ENCODE data around the gene NEK1. TPM values are rescaled to one million over a fixed set of nuclear protein-coding genes. Genes with fewer than 3 reads are reported as not detected.

The NEK1 gene
- total RNA-seq, 1 experiment from 2014 or later: 12.3 TPM

GRCh38 chr4:169407217-169407845, 205.1 kb downstream of the NEK1 start:
- H2BK12ac ChIP-seq (ENCODE audit: insufficient read length, low read depth, low read length): peak overlapping the region; percentile 53
- H3K14ac ChIP-seq (ENCODE audit: insufficient read depth, low read length): no peak overlapping the region
- H3K23me2 ChIP-seq (ENCODE audit: insufficient read length, low read depth, low read length, poor library complexity, severe bottlenecking): no peaks in the 10 kb centered on the region
- no peak overlapping the region for H2BK120ac ChIP-seq (ENCODE audit: low read depth, low read length, poor library complexity, severe bottlenecking)
- no peak overlapping the region for H3K18ac ChIP-seq (ENCODE audit: insufficient read length, low read depth, low read length)
- no peak for TF ChIP-seq CTCF (conservative IDR thresholded peaks at IDR 0.05)
- no peaks in the 10 kb centered on the region for H3K9me3 ChIP-seq (ENCODE audit: control insufficient read depth, low read depth, low read length)
- no peak overlapping the region for H3K27ac ChIP-seq (ENCODE audit: insufficient read length, low read depth, low read length)
- no peak overlapping the region for H3K56ac ChIP-seq (ENCODE audit: insufficient read length, low read depth, low read length)
- H3T11ph ChIP-seq (ENCODE audit: low read length): no peak overlapping the region
- no peak overlapping the region for H2AFZ ChIP-seq (ENCODE audit: low read length)
- Mint-ChIP-seq H3K36me3 (ENCODE audit: insufficient read depth in 1 of 3, low read depth in 3 of 3) (0 out of 7 replicates have a peak, but pooled peaks cover 0 to 3% (median 0%) of the 10 kb centered on the region in 3 experiments), H3K9me3 (no peaks in the 10 kb centered on the region), H3K4me3 (no peak overlapping the region), H3K27ac (peak overlapping the region; percentile 49 to 82 (median 80)), H3K27me3 (ENCODE audit: low read depth) (no peaks in the 10 kb centered on the region), H3K4me1 (peaks cover 15 to 19% of the 10 kb centered on the region in 2 experiments)
- no peaks in the 10 kb centered on the region for H4K20me1 ChIP-seq (ENCODE audit: control insufficient read depth, insufficient read depth, insufficient read length)
- no peaks in the 10 kb centered on the region for H3K79me2 ChIP-seq (ENCODE audit: insufficient read depth, low read length)
- no peak overlapping the region for H3K9ac ChIP-seq (ENCODE audit: extremely low read depth, insufficient read length, low read length)
- no peak overlapping the region for H4K8ac ChIP-seq (replicated peaks; ENCODE audit: insufficient read length, low read depth, low read length)
- H4K91ac ChIP-seq (ENCODE audit: insufficient read length, low read depth, low read length): no peak overlapping the region
- peaks cover 2% of the 10 kb centered on the region; the same call in 1 of the 2 replicates for H3K4me1 ChIP-seq (ENCODE audit: insufficient read depth, low read length)
- H3K4me2 ChIP-seq (ENCODE audit: insufficient read depth, insufficient read length, low read length): no peak overlapping the region
- no peaks in the 10 kb centered on the region for H3K27me3 ChIP-seq (ENCODE audit: insufficient read depth, low read length)
- H4K5ac ChIP-seq (ENCODE audit: insufficient read length, low read depth, low read length): no peak overlapping the region
- H2BK5ac ChIP-seq (ENCODE audit: insufficient read length, low read length): no peak overlapping the region
- no CpG with 5 or more reads among the region's 1 CpG for WGBS (ENCODE audit: extremely low coverage, insufficient read length, low lambda C conversion rate)
- no peak overlapping the region for H2BK20ac ChIP-seq (ENCODE audit: low read depth, low read length, poor library complexity, severe bottlenecking)
- no peak overlapping the region for H3K4ac ChIP-seq (ENCODE audit: low read depth, low read length)
- no peak for DNase-seq
- H2AK5ac ChIP-seq (ENCODE audit: insufficient read length, low read length): no peak overlapping the region
- no peak overlapping the region for H2BK15ac ChIP-seq (ENCODE audit: low read depth, low read length)
- no peak overlapping the region for H3K23ac ChIP-seq (ENCODE audit: insufficient read length, low read depth, low read length)
- no peaks in the 10 kb centered on the region for H3K79me1 ChIP-seq (ENCODE audit: insufficient read depth, low read depth, low read length, poor library complexity, severe bottlenecking)

Measured in H9 (cell line).